Gastrocnemius medialis (tissue), 4 donors: ENCODE results near the gene BICD2.

Source experiments
- CTCF ChIP-seq, 5 experiments: fragments of 450-650 bp in 3 of 5; fragments of 200-600 bp in 2 of 5; sonication (generic) in 2 of 5; IDR thresholded peaks in 4 of 5; conservative IDR thresholded peaks in 1 of 5; 1 replicate in 4 of 5; 2 replicates in 1 of 5; pipeline ENCODE4 v1.5.1; 2016 to 2019; ENCODE audit warnings: antibody characterized with exemption in 5 of 5, mild to moderate bottlenecking in 3 of 5, moderate library complexity in 3 of 5
- POLR2A ChIP-seq, 2 donors: fragments of 450-650 bp; IDR thresholded peaks; one replicate each; pipeline ENCODE4 v1.6.1; 2017; ENCODE audit warnings: antibody characterized with exemption in 2 of 2, mild to moderate bottlenecking in 2 of 2, moderate library complexity in 2 of 2

GRCh38 chr9:92771309-92771708 lies 6.7 kb upstream of the BICD2 start:
- TF ChIP-seq POLR2A (IDR thresholded peaks at IDR 0.05) (no peak), CTCF (IDR thresholded peaks at IDR 0.05 in 4 of 5, conservative IDR thresholded peaks at IDR 0.05 in 1 of 5) (no peak)
